ENCODE measurements around the gene INTS11.

GRCh38 chr1:1319646-1319941 lies 4.9 kb downstream of the INTS11 start:
- no peak for TF ChIP-seq EZH2 (IDR thresholded peaks at IDR 0.05; ENCODE audit: low read length, unreplicated experiment)
- TF ChIP-seq, protein P1, sequence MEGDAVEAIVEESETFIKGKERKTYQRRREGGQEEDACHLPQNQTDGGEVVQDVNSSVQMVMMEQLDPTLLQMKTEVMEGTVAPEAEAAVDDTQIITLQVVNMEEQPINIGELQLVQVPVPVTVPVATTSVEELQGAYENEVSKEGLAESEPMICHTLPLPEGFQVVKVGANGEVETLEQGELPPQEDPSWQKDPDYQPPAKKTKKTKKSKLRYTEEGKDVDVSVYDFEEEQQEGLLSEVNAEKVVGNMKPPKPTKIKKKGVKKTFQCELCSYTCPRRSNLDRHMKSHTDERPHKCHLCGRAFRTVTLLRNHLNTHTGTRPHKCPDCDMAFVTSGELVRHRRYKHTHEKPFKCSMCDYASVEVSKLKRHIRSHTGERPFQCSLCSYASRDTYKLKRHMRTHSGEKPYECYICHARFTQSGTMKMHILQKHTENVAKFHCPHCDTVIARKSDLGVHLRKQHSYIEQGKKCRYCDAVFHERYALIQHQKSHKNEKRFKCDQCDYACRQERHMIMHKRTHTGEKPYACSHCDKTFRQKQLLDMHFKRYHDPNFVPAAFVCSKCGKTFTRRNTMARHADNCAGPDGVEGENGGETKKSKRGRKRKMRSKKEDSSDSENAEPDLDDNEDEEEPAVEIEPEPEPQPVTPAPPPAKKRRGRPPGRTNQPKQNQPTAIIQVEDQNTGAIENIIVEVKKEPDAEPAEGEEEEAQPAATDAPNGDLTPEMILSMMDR (conservative IDR thresholded peaks at IDR 0.05; ENCODE audit: low read depth, low read length): no peak
- TF ChIP-seq EZH2phosphoT487 (IDR thresholded peaks at IDR 0.05; ENCODE audit: borderline replicate concordance, low read length): no peak

All from PC-3 (cell line).